Measurements from ENCODE around the gene AOC1. TPM values are rescaled to one million over a fixed set of nuclear protein-coding genes. Genes with fewer than 3 reads are reported as not detected.

Gene AOC1
- total RNA-seq, 1 experiment from 2014 or later: not detected

DNA sequence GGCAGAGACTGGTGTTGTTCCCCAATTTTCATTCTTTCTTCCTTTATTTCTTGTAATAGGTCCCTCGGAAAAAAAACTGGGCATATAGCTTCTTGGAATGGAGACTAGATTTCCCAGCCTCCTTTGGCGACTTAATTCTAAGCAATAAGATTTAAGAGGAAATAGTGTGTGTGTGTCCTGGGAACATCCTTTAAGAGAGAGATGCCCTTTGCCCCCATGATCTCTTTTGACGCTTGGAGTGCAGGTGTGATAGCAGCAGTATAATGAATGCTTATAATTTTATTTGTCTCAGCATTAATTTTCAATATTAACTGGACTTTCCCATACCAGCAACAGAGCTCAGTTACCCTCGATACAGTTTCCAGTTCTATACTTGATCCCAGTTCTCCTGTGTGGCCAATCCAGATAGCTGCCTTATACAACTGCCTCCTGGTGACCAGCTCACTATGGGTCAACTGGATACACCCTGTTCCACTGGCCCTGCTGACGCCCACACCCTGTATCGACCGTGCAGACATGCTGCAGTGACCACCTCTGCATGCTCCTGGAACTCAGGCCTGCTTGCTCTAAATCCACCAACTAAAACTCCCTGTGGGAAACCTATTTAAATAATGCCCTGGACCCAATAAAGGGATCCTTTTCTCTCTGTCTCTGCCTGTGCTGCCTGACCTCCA lies 37.9 kb upstream of the AOC1 start:
- BruUV-seq (replicated peaks): no TSS peak
- no peak overlapping the region for H3K27ac ChIP-seq (ENCODE audit: low read depth, low read length, poor library complexity, severe bottlenecking)
- intact Hi-C loops (cut with micrococcal nuclease; ENCODE audit: unreplicated experiment): no loop called here
- H3K36me3 ChIP-seq (ENCODE audit: insufficient read depth, low read length, poor library complexity, severe bottlenecking): no peaks in the 10 kb centered on the region
- no peak for TF ChIP-seq EZH2 (IDR thresholded peaks at IDR 0.05; ENCODE audit: borderline replicate concordance, low read depth, low read length, poor library complexity, severe bottlenecking)
- no peak for TF ChIP-seq CTCF (conservative IDR thresholded peaks at IDR 0.05; ENCODE audit: low read depth, low read length)
- no peak overlapping the region for H3K4me3 ChIP-seq (ENCODE audit: low read depth, low read length, poor library complexity, severe bottlenecking)
- no peak for DNase-seq (ENCODE audit: low spot score)
- no peaks in the 10 kb centered on the region for H3K4me1 ChIP-seq (ENCODE audit: insufficient read depth, low read length, poor library complexity, severe bottlenecking)
- H3K27me3 ChIP-seq (replicated peaks; ENCODE audit: insufficient read depth, low read depth, low read length, poor library complexity): no peaks in the 10 kb centered on the region
- POLR2A ChIA-PET (ENCODE audit: low non-redundant PET): no interaction called here
- H3K9me3 ChIP-seq (ENCODE audit: low read depth, low read length, poor library complexity, severe bottlenecking): peaks cover 8% of the 10 kb centered on the region
- CTCF ChIA-PET: no interaction called here

GRCh38 chr7:150818971-150819370 lies 33.3 kb upstream of the AOC1 start:
- no TSS peak for BruUV-seq (replicated peaks)
- H3K27me3 ChIP-seq (replicated peaks; ENCODE audit: insufficient read depth, low read depth, low read length, poor library complexity): no peaks in the 10 kb centered on the region
- H3K9me3 ChIP-seq (ENCODE audit: low read depth, low read length, poor library complexity, severe bottlenecking): peaks cover 8% of the 10 kb centered on the region
- TF ChIP-seq CTCF (conservative IDR thresholded peaks at IDR 0.05; ENCODE audit: low read depth, low read length) (no peak), EZH2 (IDR thresholded peaks at IDR 0.05; ENCODE audit: borderline replicate concordance, low read depth, low read length, poor library complexity, severe bottlenecking) (no peak)
- no peaks in the 10 kb centered on the region for H3K4me1 ChIP-seq (ENCODE audit: insufficient read depth, low read length, poor library complexity, severe bottlenecking)
- DNase-seq (ENCODE audit: low spot score): no peak
- H3K4me3 ChIP-seq (ENCODE audit: low read depth, low read length, poor library complexity, severe bottlenecking): no peak overlapping the region
- no peak overlapping the region for H3K27ac ChIP-seq (ENCODE audit: low read depth, low read length, poor library complexity, severe bottlenecking)
- POLR2A ChIA-PET (ENCODE audit: low non-redundant PET): no interaction called here
- H3K36me3 ChIP-seq (ENCODE audit: insufficient read depth, low read length, poor library complexity, severe bottlenecking): no peaks in the 10 kb centered on the region
- intact Hi-C loops (cut with micrococcal nuclease; ENCODE audit: unreplicated experiment): no loop called here
- CTCF ChIA-PET: no interaction called here

DNA sequence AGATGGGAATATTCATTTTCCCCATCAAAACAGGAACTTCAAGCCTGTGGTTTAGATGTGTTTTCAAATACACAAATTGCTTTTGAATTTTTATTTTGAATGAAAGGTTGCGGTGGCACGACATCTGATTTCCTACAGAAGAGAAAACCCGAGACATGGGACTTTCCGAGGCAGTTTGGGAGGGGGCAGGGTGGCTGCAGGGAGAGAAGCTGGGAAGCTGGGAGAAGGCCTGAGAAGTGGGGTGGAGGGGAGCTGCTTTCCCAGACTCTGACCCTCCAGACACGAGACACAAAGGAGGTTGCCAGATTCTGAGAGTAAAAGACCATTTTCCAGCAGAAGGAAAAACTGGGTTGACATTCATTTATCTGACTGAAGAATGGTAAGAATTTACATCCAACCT lies 32.2 kb upstream of the AOC1 start:
- Histone ChIP-seq H3K27me3 (replicated peaks; ENCODE audit: insufficient read depth, low read depth, low read length, poor library complexity) (no peaks in the 10 kb centered on the region), H3K9me3 (ENCODE audit: low read depth, low read length, poor library complexity, severe bottlenecking) (peaks cover 8% of the 10 kb centered on the region), H3K36me3 (ENCODE audit: insufficient read depth, low read length, poor library complexity, severe bottlenecking) (no peaks in the 10 kb centered on the region), H3K4me1 (ENCODE audit: insufficient read depth, low read length, poor library complexity, severe bottlenecking) (no peaks in the 10 kb centered on the region), H3K4me3 (ENCODE audit: low read depth, low read length, poor library complexity, severe bottlenecking) (no peak overlapping the region), H3K27ac (ENCODE audit: low read depth, low read length, poor library complexity, severe bottlenecking) (no peak overlapping the region)
- DNase-seq (ENCODE audit: low spot score): no peak
- no TSS peak for BruUV-seq (replicated peaks)
- ChIA-PET POLR2A (ENCODE audit: low non-redundant PET) (no interaction called here), CTCF (no interaction called here)
- intact Hi-C loops (cut with micrococcal nuclease; ENCODE audit: unreplicated experiment): no loop called here
- TF ChIP-seq EZH2 (IDR thresholded peaks at IDR 0.05; ENCODE audit: borderline replicate concordance, low read depth, low read length, poor library complexity, severe bottlenecking) (no peak), CTCF (conservative IDR thresholded peaks at IDR 0.05; ENCODE audit: low read depth, low read length) (no peak)

All from A673 (cell line).